Stimulated activated CD8-positive, alpha-beta memory T cell treated with anti-CD3 and anti-CD28 coated beads, Interleukin-7, amount 100 ng/mL, for 24 hours (primary cell): ENCODE results near the gene ZNF581.

Source experiments
- DNase-seq: peaks from one replicate; pipeline ENCODE4 v3.0.0-alpha.2; 2020; ENCODE audit warnings: low read depth

ZNF581 gene

DNA sequence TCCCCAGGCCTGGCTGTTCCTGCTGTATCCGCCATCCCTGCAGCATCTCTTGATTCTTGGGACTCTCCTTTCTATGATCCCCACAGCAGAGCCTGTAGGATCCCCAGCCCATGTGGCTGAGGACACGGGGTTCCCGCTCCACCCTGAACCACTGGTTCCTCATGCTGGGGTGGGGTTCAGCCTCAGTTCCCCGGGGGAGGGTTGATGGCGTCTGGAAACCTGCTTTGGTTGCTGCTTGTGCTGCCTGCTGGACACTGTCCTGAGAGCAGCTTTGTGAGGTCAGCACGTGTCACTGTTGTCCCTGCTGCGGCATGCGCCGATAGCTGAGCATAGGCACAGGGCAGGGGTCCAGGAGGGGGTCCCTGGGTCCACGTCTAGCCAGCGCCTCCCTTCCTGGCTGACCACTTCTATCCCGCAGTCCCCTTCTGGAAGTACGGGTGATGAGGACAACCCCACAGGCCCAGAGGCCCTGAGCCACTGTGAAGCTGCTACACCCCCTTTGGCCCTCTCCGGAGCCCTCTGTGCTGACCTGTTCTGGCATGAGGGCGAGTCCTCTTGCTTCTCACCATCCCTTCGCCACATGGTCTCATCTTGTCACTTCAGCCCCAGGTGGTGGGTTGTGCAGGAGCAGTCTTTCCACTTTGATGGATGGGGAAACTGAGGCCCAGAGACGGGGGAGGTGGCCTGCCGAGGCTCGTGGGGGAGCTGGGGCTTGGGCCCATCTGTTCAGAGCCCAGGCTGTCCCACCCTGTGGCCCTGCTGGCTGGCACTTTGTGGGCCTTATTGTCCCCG, 37.1 kb downstream of the ZNF581 start:
- DNase-seq = no peak

DNA sequence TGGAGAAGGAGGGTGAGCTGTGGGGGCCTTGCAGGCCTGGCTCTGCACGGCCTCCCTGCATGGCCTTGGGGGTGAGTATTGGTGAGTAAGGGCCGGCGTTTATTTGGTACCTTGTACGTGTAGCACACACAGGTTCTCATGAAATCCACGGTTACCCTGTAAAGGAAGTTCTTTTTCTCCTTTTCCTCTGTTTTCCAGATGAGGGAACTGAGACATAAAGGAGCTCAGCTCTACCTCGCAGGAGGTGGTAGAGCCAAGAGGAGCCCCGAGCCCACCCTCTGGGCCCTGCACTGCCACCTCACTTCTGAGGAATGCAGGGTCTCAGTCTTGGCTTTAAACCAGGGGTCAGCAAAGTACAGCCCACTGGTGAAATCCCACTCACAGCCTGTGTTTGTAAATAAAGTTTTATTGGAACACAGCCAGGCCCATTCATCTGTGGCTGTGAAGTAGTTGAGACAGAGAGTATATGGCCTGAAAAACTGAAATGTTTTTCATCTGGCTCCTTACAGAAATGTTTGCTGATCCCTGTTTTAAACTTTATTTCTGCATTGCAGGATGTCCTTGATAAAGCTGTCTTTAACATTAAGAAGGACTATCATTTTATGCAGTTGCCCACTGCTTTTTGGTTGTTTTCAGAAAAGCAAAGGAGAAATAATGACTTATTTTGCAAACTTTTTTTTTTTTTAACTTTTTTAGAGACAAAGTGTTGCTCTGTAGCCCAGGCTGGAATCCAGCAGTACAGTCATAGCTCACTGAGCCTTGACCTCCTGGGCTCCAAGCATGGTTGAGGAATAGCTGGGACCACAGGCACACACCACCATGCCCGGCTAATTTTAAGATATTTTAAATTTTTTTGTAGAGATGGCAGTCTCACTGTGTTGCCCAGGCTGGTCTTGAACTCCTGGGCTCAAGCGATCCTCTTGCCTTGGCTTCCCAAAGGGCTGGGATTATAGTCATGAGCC, 38.0 kb downstream of the ZNF581 start:
- DNase-seq = no peak

DNA sequence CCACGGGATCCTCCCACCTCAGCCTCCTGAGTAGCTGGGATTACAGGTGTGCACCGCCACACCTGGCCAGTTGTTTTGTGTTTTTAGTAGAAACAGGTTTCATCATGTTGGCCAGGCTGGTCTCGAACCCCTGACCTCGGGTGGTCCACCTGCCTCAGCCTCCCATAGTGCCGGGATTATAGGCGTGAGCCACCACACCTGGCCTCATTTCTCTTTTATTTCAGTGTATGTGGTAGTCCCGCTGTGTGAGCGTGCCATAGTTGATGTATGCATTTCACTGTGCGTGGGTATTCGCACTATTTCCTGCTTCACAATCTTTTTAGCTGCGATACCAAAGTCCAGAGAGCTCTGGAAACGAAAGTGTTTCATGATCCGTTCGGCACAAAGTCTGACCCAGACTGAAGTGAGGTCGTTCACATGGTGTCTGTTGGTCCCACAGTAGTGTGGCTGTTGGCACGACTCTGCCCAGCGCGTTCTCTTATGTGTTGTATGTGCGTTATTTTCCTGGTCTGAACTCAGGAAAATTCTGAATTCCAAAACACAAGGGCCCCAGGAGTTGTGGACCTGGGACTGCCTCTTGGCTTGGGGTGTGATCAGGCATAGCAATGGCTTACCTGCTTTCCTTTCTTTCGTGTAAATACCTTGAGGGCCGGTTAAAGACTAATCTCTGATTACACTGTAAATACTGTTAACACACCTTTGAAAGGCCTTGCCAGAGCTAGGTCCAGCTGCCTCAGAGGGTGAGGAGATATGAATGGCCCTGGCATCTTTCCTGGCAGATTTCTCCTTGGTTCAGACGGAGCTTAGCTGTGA, 40.2 kb downstream of the ZNF581 start:
- DNase-seq = no peak

DNA sequence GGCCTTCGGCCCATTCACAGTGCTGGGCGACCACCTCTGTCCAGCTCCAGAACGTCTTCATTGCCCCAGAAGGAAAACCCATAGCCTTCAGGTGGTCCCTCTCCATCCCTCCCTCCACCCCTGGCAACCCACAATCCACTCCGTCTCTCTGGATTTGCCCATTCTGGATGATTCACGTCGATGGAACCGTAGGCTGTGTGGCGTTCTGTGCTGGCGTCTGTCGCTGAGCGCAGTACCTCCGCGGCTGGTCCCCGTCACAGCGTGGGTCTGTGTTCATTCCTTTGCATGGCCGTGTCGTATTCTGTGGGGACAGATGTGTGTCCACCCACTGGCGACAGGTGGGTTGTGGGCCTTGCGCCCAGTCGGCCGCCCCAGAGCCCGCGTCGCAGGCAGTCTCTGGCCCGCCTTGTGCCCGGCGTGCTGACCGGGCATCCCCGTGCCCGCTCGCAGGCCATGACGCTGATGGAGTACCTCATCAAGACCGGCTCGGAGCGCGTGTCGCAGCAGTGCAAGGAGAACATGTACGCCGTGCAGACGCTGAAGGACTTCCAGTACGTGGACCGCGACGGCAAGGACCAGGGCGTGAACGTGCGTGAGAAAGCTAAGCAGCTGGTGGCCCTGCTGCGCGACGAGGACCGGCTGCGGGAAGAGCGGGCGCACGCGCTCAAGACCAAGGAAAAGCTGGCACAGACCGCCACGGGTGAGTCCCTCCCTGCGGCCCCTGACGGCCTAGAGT, 41.7 kb downstream of the ZNF581 start:
- no peak for DNase-seq

DNA sequence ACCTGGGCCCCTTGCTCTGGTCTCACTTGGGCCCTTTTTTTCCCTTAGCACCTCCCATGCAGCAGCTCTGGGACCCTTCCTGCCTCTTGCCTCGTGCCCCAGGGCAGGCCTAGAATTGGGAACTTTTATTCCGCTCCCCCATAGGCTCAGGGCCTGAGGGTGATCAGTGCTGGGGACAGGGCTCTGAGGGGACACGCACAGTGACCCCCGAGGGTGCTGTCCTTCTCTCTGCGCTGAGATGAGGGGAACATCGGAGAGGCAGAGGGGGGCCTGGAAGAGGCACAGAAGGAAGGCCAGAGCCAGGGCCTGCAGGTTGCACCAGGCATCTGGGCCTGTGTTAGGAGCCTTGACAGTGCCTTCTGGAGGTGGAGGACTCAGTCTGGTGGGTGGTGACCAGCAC, 42.3 kb downstream of the ZNF581 start:
- no peak for DNase-seq

DNA sequence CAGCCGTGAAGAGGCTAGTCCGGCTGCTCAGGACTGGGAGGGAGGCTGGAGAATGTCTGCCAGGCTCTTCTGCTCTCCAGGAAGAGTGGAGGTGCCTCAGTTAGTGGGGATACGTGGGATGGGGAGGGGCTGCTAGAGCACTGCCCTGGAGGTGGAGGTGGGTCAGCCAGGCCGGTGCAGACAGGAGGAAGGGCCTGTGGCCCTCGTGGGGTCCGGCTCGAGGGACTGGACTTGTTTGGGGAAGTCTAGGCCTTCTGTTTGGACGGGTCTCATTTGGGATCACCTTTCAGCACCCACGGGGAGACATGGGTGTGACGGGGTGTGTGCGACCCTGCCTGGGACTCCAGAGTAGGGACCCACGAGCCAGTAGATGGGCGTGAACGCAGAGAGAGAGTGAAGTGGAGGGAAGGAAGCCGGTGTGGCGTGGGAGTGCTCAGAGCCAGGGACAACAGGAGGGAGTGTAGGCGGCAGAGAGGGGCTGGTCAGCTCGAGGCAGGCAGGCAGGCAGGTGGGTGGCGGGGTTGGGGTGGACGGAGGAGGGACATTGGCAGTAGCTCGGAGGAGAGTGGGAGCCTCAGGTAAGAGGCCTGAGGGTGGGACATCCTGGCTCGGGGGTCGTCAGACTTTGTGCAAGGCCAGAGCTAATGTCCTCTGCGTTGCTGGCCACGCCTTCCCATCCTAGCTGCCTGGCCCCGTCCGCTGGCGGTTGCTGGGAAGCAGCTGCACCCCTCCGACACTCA, 43.0 kb downstream of the ZNF581 start:
- no peak for DNase-seq

DNA sequence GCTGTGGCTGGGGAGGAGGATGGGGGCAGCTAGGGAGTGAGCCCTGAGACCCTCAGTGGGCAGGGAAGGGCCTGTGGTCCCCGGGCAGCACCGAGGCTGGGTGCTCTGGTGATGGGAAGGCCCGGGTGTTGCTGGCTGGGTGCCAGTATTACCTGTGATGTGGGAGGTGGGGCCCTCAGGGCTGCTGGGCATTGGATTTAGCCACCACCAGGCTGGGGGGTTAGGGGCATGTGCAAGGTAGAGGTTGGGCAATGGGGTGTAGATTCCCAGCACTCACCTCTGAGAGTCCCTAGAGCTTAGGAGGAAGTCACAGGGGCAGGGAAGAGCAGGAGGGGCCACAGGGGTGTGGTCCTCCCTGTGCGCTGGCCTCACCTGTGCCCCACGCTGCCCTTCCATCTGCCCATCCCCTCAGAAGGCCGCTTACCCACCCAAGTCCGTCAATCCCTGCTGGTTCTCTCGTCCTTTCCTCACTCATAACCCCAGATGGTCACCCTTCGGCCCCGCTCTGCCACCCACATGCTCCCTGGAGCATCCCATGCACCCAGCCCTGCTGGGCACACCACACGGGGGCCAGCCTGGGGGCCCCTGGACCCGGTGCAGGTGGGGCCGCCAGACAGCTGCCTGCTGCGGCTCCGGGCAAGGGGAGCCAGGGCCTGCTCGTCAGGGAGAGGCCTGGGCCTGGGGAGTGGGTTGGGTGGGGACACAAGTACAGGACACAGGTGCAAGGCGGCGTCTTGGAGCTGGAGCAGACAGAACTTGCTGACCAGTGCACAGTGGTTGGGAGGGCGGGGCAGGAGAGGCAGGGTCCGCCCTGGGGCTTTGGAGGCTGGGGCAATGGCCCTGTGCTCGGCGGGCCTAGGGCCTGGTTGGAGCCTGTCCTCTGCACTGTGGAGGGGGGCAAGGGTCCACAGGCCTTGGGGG, 44.1 kb downstream of the ZNF581 start:
- DNase-seq = no peak

DNA sequence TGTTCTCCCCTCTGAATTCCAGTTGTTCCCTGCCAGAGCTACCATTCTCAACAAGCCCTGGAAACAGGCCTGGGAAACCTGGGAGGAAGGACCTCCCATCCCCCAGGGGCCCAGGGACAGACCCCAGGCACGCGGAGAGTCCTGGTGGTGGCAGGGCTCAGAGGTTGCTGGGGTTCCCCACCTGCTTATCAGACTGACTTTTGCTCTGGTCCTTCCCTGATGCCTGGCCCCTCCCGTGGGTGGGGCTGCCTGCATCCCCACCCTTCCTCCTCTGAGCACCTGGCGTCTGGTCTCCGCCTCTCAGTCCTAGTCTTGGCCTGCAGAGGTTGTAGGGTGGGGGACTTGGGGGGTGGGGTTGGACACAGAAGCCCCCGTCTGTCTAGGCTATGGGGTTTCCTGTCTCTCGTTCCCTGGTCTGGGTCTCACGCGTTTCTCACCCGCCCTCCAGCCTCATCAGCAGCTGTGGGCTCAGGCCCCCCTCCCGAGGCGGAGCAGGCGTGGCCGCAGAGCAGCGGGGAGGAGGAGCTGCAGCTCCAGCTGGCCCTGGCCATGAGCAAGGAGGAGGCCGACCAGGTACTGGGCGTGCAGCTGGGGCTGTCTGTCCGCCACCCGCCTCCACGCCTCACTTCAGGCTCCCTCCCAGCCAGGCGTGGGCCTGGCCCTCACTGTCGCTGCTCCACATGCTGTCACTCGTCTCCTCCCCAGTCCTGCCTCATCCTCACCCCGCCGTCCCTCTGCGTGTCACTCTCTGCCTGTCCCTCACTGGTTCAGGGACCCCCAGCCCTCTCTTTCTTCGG, 45.2 kb downstream of the ZNF581 start:
- DNase-seq = no peak

DNA sequence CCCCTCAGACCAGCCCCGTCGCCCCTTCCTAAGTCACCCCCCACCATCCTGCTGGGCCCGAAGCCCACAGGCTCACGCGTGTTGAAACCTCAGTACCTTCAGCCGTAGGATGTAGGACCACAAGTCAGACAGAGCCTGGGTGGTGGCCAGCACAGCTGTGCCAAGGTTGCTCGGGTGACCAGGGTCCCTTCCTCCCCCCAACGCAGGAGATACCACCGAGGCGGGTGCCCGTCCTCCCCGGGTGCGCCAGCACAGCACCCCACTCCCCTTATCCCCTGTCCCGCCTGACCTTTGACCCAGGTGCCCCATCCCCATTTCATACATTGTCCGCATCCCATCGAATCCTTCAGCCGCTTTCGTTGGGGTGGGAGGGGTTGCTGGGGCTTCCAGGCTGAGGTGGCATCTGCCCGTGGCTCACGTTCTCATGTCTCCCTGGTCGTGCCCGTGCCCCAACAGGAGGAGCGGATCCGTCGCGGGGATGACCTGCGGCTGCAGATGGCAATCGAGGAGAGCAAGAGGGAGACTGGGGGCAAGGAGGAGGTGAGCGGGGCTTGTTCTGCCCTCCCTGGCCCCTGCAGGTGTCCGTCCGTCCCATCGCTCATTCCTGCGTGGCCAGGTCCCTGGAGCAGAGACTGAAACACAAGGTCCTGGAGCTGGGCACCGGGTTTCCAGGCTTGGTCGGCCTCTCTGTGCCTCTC, 46.1 kb downstream of the ZNF581 start:
- DNase-seq = no peak

DNA sequence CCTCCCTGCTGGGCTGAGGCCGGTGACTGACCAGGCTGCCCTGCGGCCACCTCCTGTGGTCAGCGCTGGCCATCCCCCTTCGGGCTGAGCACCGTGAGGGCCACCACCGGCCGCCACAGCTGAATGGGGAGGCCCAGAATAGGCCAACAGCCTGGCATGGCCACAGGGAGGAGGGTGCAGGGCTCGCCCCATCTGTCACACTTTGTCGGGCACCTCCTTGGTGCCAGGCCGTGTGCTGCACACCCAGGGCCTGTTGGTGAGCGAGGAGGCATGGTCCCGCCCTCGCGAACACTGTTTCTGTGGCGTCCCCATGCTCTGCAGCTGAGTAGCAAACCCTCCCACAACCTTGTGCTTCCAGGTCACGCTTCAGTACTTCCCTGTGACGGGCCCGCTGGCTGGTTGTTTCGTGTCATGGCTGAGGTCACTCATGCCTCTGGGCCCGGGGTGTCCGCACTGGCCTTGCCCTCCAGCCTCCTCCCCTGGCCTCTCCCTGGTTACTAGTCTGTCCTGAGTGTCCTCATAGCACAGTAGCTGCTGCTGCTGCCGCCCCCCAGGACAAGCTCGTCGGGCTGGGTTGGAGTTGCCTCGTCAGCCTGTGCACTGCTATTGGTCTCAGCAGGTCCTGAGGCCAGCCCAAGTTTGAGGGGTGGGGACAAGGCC, 46.8 kb downstream of the ZNF581 start:
- DNase-seq = no peak

DNA sequence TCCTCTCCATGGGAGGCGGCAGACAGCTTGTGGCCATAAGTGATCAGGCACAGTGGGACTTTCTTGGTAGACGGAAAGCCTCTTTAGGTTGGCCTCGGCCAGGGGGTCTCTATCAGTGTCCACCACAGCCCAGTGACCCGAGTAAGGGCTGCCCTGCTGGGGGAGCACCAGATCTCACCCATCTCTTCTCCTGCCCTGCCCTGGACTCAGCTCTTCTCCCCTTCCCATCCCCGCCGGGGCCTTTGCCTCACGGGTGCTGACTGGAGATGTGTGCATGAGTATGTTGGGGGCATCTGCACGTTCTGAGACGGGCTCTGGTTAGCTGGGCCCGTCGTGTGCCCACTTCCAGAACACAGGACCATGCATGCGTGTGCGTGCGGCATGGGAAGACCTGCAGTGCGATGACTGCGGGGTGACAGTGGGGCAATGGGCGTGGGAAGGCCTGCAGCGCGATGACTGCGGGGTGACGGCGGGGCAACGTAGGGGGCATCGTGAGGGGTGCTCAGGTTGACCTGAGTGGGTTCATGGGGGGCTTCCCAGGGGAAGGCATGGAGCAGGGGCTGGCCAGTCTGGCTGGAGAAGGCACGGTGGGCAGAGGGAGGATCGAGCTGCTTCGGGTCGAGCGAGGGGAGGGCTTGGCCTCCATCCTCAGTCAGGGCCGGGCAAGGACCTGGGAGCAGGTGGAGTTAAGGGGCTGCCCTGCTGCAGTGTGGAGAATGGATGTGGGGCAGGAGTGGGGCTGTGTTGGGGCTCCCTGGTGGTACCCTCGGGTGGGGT, 47.5 kb downstream of the ZNF581 start:
- no peak for DNase-seq

DNA sequence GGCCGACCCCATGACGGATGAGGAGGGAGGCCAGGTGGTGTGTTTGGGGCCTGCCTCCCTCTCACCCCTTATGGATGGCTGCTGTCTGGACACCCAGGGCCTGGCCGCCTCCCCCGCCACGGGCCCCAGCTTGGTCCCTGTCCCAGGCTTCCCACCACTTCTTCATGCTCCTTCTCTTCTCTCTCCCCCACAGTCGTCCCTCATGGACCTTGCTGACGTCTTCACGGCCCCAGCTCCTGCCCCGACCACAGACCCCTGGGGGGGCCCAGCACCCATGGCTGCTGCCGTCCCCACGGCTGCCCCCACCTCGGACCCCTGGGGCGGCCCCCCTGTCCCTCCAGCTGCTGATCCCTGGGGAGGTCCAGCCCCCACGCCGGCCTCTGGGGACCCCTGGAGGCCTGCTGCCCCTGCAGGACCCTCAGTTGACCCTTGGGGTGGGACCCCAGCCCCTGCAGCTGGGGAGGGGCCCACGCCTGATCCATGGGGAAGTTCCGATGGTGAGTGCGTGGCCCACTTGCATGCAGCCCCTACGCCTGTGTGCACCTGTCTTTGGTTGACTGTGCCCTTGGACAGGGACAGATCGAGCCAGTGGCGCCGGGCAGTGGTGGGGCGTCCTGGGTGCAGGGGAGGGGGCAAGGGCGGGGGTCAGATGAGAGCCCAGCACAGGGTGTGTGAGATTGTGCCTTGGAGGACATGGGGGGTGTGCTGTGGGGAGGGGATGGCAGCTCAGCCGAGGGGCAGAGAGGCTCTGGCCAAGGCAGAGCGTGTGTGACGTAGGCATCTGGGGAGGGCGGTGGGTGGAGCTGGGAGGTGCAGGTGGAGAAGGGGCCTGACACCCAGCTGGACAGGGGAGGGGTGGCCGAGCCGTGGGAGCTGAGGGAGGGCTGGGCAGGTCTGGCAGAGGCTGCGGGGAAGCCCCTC, 48.4 kb downstream of the ZNF581 start:
- DNase-seq = no peak

DNA sequence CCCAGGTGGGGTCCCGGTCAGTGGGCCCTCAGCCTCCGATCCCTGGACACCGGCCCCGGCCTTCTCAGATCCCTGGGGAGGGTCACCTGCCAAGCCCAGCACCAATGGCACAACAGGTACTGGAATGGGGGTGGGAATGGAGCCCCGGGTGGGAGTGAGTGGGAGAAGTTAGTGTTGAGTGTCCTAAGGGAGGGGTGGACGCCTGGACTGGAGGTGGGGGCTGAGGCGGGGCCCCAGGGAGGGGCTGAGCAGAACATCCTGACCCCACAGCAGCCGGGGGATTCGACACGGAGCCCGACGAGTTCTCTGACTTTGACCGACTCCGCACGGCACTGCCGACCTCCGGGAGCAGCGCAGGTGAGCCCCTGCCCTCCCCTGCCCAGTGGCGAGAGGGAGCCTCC, 49.2 kb downstream of the ZNF581 start:
- no peak for DNase-seq

DNA sequence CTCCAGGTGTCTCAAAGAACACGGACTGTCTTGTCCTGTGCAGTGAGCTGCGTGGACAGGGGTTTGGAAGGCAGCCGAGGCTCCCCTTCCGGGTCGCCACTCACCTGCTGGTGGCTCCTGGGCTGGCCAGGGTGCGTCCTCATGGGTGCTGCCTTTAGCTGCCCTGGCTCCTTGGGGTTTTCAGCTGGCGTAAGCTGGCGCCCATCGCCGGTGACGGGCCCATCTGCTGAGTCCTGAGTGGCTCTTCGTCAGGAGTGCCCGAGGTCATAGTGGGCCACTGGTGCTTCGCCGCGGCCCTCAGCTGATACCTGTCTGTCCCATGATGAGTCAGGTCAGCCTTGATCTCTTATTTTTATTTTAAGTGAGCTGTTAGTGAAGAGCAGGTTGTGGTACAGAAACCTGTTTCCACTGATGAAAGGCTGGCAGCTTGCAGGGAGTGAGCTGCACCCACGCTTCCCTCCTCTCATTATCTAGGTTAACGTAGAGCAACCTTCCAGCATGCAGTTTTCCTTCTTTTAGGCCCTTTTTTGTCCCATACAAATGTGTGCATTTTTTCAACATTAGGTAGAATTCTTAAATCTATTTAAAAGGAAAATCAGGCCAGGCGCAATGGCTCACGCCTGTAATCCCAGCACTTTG, 50.0 kb downstream of the ZNF581 start:
- DNase-seq = no peak

DNA sequence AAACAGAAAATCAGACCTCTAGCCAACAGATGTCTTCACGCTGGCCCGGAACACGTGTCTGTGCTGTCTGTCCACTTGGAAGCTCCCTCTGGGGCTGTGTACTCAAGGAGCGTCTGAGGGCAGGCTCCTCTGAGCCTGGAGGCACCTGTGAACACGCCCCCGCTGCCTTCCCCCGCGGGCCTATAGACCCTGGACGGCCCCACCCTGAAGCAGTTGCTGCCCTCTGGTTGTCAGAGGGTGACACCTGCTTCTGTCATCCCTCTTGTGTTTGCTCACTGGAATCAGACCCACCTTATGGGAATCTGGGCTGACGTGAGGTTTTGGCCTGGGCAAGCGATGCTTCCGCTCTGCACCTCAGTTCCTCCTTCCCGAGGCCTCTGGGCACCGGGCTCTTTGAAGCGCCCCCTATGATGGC, 50.8 kb downstream of the ZNF581 start:
- DNase-seq = no peak
